ENCODE measurements around the gene GINS1.

The GINS1 gene

DNA sequence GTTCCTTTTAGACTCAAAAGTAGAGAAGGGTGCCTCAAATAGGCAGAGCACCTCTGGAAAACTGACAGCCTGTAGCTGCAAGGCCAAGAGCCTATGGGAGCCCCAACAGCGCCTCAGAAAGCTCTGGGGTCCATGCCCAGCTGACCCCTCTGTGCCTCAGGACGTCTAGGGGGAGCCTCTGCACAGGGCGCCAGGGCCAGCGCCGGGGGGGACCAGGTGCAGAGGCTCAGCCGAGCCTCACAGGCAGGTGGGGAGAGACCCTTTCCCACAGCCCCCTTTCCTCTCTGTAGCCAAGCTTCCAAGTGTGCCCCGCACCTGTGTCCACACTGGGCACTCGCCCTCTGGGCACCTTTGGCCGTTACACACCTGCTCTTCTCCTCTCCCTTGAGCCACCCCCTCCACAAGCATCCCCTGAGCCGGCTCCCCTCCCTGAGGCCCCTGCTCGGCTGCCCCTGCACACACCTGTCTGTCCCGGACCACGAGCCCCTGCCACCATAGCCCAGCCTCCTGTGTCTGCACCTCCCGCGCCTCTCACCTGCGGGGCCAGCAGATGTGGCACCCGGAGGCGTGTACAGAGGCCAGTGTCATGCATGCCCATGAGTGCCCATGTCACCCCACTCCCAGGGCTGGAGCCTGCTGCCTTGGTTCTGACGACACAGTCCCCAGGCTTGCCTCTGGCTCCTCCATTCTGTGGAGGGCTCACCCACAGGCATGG is 53.2 kb downstream of the GINS1 start:
- DNase-seq (ENCODE audit: low read depth, low spot score), result no peak
- TF ChIP-seq, protein P1, sequence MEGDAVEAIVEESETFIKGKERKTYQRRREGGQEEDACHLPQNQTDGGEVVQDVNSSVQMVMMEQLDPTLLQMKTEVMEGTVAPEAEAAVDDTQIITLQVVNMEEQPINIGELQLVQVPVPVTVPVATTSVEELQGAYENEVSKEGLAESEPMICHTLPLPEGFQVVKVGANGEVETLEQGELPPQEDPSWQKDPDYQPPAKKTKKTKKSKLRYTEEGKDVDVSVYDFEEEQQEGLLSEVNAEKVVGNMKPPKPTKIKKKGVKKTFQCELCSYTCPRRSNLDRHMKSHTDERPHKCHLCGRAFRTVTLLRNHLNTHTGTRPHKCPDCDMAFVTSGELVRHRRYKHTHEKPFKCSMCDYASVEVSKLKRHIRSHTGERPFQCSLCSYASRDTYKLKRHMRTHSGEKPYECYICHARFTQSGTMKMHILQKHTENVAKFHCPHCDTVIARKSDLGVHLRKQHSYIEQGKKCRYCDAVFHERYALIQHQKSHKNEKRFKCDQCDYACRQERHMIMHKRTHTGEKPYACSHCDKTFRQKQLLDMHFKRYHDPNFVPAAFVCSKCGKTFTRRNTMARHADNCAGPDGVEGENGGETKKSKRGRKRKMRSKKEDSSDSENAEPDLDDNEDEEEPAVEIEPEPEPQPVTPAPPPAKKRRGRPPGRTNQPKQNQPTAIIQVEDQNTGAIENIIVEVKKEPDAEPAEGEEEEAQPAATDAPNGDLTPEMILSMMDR (IDR thresholded peaks at IDR 0.05; ENCODE audit: insufficient read depth, low read length, missing control alignments), result no peak
- ChIA-PET POLR2A (no interaction called here), CTCF (interaction anchor here (1.1 kb wide), 1 partner anchor 10 kb away, joined by 4 read pairs; no protein-coding TSS in a partner anchor)
- H3K4me3 ChIP-seq (ENCODE audit: low read depth, low read length), result no peak overlapping the region

DNA sequence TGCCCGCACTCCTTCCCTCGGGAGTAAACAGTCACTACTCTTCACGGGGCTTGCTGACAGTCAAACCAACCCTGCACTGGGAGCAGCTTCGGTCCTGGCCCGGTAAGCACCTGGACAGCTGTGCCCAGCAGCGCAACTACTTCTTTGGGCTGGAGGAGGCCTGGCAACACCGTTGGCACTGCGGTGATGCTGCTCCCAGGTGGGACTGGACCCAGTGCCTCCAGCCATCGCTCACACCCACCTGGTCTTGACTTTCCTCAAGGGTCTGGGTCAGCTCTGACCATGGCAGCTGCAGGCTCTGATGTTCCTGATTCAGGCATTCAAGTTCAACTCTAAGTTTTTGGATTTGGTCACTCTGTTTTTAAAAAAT is 53.8 kb downstream of the GINS1 start:
- TF ChIP-seq, protein P1 (IDR thresholded peaks at IDR 0.05; ENCODE audit: insufficient read depth, low read length, missing control alignments), result no peak
- CTCF ChIA-PET, result interaction anchor here (1.2 kb wide), 1 partner anchor 9 kb away, joined by 3 read pairs; no protein-coding TSS in a partner anchor
- POLR2A ChIA-PET, result no interaction called here
- no peak overlapping the region for H3K4me3 ChIP-seq (ENCODE audit: low read depth, low read length)
- DNase-seq (ENCODE audit: low read depth, low spot score), result no peak

DNA sequence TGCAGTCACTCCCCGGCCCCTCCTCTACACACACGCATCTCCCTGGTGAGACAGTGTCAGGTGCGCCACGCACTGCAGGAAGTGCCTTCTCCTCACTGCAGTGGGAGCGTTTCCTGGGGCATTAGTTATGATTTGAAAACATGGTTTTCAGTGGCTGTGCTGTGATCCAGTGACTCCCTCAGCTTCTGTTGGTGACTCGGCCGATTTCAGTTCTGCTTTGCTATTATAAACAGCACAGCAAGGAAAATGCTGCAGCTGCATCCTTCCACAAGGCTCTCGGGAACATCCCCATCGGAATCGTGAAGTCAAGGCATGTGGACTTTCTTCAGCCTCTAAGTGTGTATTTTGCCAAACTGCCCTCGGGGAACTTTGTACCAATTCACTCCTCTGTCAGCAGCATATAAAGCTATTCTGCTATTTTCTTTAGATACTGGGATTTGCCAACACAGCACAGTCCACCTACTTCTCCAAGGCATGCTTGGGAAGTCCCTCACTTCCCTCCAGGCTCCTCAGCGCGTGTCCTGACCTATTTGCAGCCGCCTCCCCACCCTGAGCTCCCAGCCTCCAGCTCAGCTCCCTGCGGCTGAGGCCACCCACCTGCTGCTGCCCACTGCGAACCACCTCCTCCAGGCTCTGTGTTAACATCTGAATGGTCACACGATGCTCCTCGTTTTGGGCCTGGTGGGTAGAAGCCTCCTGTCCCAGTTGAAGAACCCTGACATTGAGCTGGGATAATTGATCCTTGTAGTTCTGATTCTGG is 54.5 kb downstream of the GINS1 start:
- TF ChIP-seq, protein P1 (IDR thresholded peaks at IDR 0.05; ENCODE audit: insufficient read depth, low read length, missing control alignments), result no peak
- DNase-seq (ENCODE audit: low read depth, low spot score), result no peak
- H3K4me3 ChIP-seq (ENCODE audit: low read depth, low read length), result no peak overlapping the region
- ChIA-PET CTCF (interaction anchor here (1.2 kb wide), 1 partner anchor 9 kb away, joined by 3 read pairs; no protein-coding TSS in a partner anchor), POLR2A (no interaction called here)

DNA sequence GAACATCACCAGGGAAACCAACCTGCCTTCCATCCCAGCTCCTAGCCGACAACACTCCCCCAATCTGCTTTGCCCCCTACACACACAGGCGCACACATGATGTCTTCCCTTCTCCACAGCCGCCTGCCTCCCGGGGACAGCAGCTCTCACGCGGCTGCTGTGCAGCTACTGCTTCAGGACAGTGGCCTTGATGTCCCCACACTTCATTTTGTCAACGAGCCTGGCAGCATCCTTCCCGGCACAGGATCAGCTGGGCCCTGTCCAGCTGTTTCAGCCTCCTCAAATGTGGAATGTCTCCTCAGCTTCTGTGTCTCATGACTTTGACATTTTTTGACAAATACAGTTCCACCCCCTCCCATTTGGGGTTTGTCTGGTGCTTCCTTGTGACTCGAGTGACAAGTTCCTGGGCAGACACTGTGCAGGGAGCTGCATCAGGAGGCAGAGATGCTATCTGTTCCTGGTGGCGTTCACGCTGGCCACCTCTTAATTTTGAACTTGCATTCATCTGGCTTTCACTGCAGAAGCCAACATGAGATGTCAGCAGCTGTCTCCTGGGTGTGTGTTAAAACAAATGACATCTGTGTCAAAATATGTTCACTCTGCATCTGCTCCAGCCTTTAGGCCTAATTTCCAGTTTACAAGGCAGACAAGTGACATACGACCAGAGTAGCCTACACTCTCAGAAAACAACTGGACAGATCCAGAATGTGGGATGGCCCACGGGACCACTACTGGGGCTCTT is 57.2 kb downstream of the GINS1 start:
- DNase-seq (ENCODE audit: low read depth, low spot score), result no peak
- H3K4me3 ChIP-seq (ENCODE audit: low read depth, low read length), result no peak overlapping the region
- ChIA-PET CTCF (no interaction called here), POLR2A (no interaction called here)
- TF ChIP-seq, protein P1 (IDR thresholded peaks at IDR 0.05; ENCODE audit: insufficient read depth, low read length, missing control alignments), result no peak

DNA sequence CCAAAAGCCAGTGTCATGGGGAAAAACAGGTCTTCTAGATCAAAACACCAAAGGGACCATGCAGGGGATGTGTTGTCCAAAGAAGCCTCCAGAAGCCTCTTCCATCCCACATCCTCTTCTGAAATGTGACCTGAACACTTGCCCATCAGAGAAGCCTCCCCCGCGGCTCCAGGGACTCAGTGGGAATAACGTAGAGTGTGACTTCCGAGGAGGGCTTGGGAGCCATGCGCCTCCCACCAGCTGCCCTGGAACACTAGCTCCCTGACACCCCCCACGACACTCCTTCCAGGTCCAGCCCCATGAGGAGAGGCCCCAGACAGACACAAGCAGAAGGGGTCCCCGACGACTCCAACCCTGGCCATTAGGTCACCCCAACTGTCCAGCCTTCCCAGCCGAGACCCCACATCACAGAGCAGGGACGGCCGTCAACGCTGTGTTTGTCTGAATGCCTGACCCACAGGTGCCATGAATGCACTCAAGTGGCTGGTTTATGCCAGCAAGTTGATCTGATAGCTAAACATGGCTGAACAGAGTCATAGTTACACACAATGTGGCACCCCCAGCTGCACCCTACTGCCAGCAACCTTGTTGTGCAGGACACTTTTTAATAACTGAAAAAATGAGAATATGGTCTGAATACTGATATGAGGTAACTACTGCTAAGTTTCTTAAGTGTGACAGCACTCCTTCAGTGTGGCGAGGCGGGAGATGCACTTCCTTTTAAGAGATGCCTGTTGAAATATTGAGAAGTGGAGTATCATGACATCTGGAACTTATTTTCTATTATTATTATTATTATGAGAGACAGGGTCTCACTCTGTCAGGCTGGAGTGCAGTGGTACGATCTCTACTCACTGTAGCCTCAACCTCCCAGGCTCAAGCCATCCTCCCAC is 58.0 kb downstream of the GINS1 start:
- no peak for DNase-seq (ENCODE audit: low read depth, low spot score)
- TF ChIP-seq, protein P1 (IDR thresholded peaks at IDR 0.05; ENCODE audit: insufficient read depth, low read length, missing control alignments), result no peak
- ChIA-PET POLR2A (no interaction called here), CTCF (no interaction called here)
- H3K4me3 ChIP-seq (ENCODE audit: low read depth, low read length), result no peak overlapping the region

Measured in AG04449 (cell line).